HEK293 (cell line): ENCODE measurements around the gene PIAS2.

ENCODE experiments used
- CTCF ChIA-PET: fragments of 350-600 bp; formaldehyde crosslinking; extraction: SDS; loops from one replicate; lab custom pipeline; 2021; ENCODE audit warnings: antibody characterized with exemption; lab: Yijun Ruan, JAX
- POLR2A ChIA-PET: fragments of 300-600 bp; formaldehyde crosslinking; extraction: SDS; loops from one replicate; lab custom pipeline; 2020; ENCODE audit warnings: antibody characterized with exemption, inconsistent platforms; lab: Yijun Ruan, JAX
- H3K27ac ChIP-seq: fragments of 200-500 bp; sonication (Bioruptor generic); 2 replicates; pipeline ENCODE4 v1.5.1; 2014; ENCODE audit warnings: low read depth, low read length, control low read depth, inconsistent platforms; ENCODE audit errors: extremely low read depth
- H3K36me3 ChIP-seq, 2 experiments: fragments of 200-500 bp in 1 of 2; sonication (Bioruptor generic) in 1 of 2; 1 replicate in 1 of 2; 2 replicates in 1 of 2; pipeline ENCODE4 v1.5.1; 2014 to 2017; ENCODE audit warnings: inconsistent platforms in 2 of 2, low read length in 2 of 2; ENCODE audit not compliant: control insufficient read depth in 2 of 2, insufficient read depth in 1 of 2
- H3K4me1 ChIP-seq: fragments of 200-500 bp; sonication (Bioruptor generic); 2 replicates; pipeline ENCODE4 v1.5.1; 2014; ENCODE audit warnings: mild to moderate bottlenecking, low read length, inconsistent platforms; ENCODE audit not compliant: control insufficient read depth, insufficient read depth
- H3K4me3 ChIP-seq: 2 replicates; pipeline ENCODE4 v1.5.1; 2011; ENCODE audit warnings: low read depth, mild to moderate bottlenecking, control low read depth, low read length, moderate library complexity
- H3K9me3 ChIP-seq: fragments of 200-500 bp; sonication (Bioruptor generic); 2 replicates; pipeline ENCODE4 v1.5.1; 2014; ENCODE audit warnings: low read depth, low read length, inconsistent platforms; ENCODE audit not compliant: control insufficient read depth, insufficient read depth
- CTCF ChIP-seq: fragments of 450-650 bp; formaldehyde crosslinking; IDR thresholded peaks from 2 replicates; pipeline ENCODE4 v1.5.1; 2016; ENCODE audit warnings: missing biosample characterization, missing genetic modification characterization
- GFI1B ChIP-seq: fragments of 450-650 bp; formaldehyde crosslinking; IDR thresholded peaks from 2 replicates; pipeline ENCODE4 v1.5.1; 2016; ENCODE audit warnings: missing biosample characterization, missing genetic modification characterization
- HIC1 ChIP-seq: fragments of 450-650 bp; formaldehyde crosslinking; IDR thresholded peaks from 2 replicates; pipeline ENCODE4 v1.5.1; 2016; ENCODE audit warnings: missing biosample characterization, missing genetic modification characterization
- KLF16 ChIP-seq: fragments of 450-650 bp; formaldehyde crosslinking; IDR thresholded peaks from 2 replicates; pipeline ENCODE4 v1.5.1; 2017; ENCODE audit warnings: missing biosample characterization, missing genetic modification characterization
- PBX3 ChIP-seq: sonication (generic); formaldehyde crosslinking; IDR thresholded peaks from 2 replicates; pipeline ENCODE4 v1.8.1; 2022; ENCODE audit warnings: mild to moderate bottlenecking, moderate library complexity, missing genetic modification reagents
- REST ChIP-seq: fragments of 450-650 bp; formaldehyde crosslinking; IDR thresholded peaks from 2 replicates; pipeline ENCODE4 v1.5.1; 2016; ENCODE audit warnings: missing biosample characterization, missing genetic modification characterization
- SALL2 ChIP-seq: fragments of 450-650 bp; formaldehyde crosslinking; IDR thresholded peaks from 2 replicates; pipeline ENCODE4 v1.5.0; 2017; ENCODE audit warnings: missing biosample characterization, mild to moderate bottlenecking, missing genetic modification characterization, borderline replicate concordance
- SP2 ChIP-seq: fragments of 450-650 bp; formaldehyde crosslinking; IDR thresholded peaks from 2 replicates; pipeline ENCODE4 v1.5.1; 2016; ENCODE audit warnings: missing biosample characterization, missing genetic modification characterization
- ZBTB1 ChIP-seq: fragments of 450-650 bp; formaldehyde crosslinking; IDR thresholded peaks from 2 replicates; pipeline ENCODE4 v1.5.1; 2016; ENCODE audit warnings: missing biosample characterization, missing genetic modification characterization
- ZBTB11 ChIP-seq: fragments of 450-650 bp; formaldehyde crosslinking; conservative IDR thresholded peaks from 2 replicates; pipeline ENCODE4 v1.5.1; 2016; ENCODE audit warnings: low read depth, missing biosample characterization, missing genetic modification characterization
- ZBTB17 ChIP-seq: fragments of 450-650 bp; formaldehyde crosslinking; IDR thresholded peaks from 2 replicates; pipeline ENCODE4 v1.5.1; 2016; ENCODE audit warnings: missing biosample characterization, missing genetic modification characterization
- ZNF335 ChIP-seq: fragments of 450-650 bp; formaldehyde crosslinking; conservative IDR thresholded peaks from 2 replicates; pipeline ENCODE4 v1.5.1; 2016; ENCODE audit warnings: missing biosample characterization, missing genetic modification characterization
- ZNF341 ChIP-seq: fragments of 450-650 bp; formaldehyde crosslinking; IDR thresholded peaks from 2 replicates; pipeline ENCODE4; 2016; ENCODE audit warnings: low read depth, missing biosample characterization, missing genetic modification characterization
- ZNF354C ChIP-seq: fragments of 450-650 bp; formaldehyde crosslinking; IDR thresholded peaks from 2 replicates; pipeline ENCODE4 v1.5.1; 2016; ENCODE audit warnings: missing biosample characterization, missing genetic modification characterization, low read depth, borderline replicate concordance
- ZNF449 ChIP-seq: fragments of 450-650 bp; formaldehyde crosslinking; IDR thresholded peaks from 2 replicates; pipeline ENCODE4 v1.5.1; 2017; ENCODE audit warnings: missing biosample characterization, mild to moderate bottlenecking, missing genetic modification characterization, moderate library complexity
- ZNF473 ChIP-seq: fragments of 450-650 bp; formaldehyde crosslinking; IDR thresholded peaks from 2 replicates; pipeline ENCODE4 v1.5.1; 2017; ENCODE audit warnings: missing biosample characterization, missing genetic modification characterization
- ZNF629 ChIP-seq: fragments of 450-650 bp; formaldehyde crosslinking; IDR thresholded peaks from 2 replicates; pipeline ENCODE4 v1.5.1; 2017; ENCODE audit warnings: missing biosample characterization, missing genetic modification characterization
- ZNF645 ChIP-seq: fragments of 450-650 bp; formaldehyde crosslinking; IDR thresholded peaks from 2 replicates; pipeline ENCODE4; 2016; ENCODE audit warnings: missing biosample characterization, missing genetic modification characterization
- ZNF785 ChIP-seq: fragments of 450-650 bp; formaldehyde crosslinking; IDR thresholded peaks from 2 replicates; pipeline ENCODE4 v1.5.1; 2016; ENCODE audit warnings: missing biosample characterization, missing genetic modification characterization
- ZXDB ChIP-seq: fragments of 450-650 bp; formaldehyde crosslinking; IDR thresholded peaks from 2 replicates; pipeline ENCODE4 v1.5.1; 2016; ENCODE audit warnings: missing biosample characterization, missing genetic modification characterization

The PIAS2 gene

GRCh38 chr18:46946656-46947282, 29.5 kb upstream of the PIAS2 start:
- ChIA-PET POLR2A (interaction anchor here (1.3 kb wide), 1 partner anchor 29 kb away, joined by 3 read pairs; the partner anchor contains the start of genes KATNAL2 and PIAS2), CTCF (no interaction called here)
- Histone ChIP-seq H3K4me1 (no peaks in the 10 kb centered on the region), H3K27ac (0 out of 2 replicates have a peak overlapping the region, but pooled peaks have one; percentile 24), H3K9me3 (no peaks in the 10 kb centered on the region), H3K36me3 (no peaks in the 10 kb centered on the region), H3K4me3 (peak overlapping the region; percentile 87)
- TF ChIP-seq ZNF473 (tag by site-specific recombination) (no peak), SP2 (peak; percentile 78), GFI1B (tag by site-specific recombination) (no peak), ZNF629 (no peak), PBX3 (CRISPR knock-in tag) (peak; percentile 64; the same call in 1 of the 2 replicates), ZNF645 (no peak), ZNF785 (tag by site-specific recombination) (no peak), CTCF (no peak), ZBTB17 (tag by site-specific recombination) (peak; percentile 24; the same call in 1 of the 2 replicates), ZNF449 (0 out of 2 replicates have a peak, but pooled peaks have one; percentile 15), KLF16 (tag by site-specific recombination) (peak; percentile 42), SALL2 (tag by site-specific recombination) (no peak), HIC1 (tag by site-specific recombination) (no peak), ZNF335 (tag by site-specific recombination) (peak; percentile 92), REST (tag by site-specific recombination) (no peak), ZBTB1 (tag by site-specific recombination) (no peak), ZNF354C (tag by site-specific recombination) (no peak), ZXDB (tag by site-specific recombination) (0 out of 2 replicates have a peak, but pooled peaks have one; percentile 23), ZBTB11 (tag by site-specific recombination) (peak; percentile 60; the same call in 1 of the 2 replicates), ZNF341 (tag by site-specific recombination) (peak; percentile 48)
